Measurements from ENCODE around the gene TCEAL9.

The TCEAL9 gene

DNA sequence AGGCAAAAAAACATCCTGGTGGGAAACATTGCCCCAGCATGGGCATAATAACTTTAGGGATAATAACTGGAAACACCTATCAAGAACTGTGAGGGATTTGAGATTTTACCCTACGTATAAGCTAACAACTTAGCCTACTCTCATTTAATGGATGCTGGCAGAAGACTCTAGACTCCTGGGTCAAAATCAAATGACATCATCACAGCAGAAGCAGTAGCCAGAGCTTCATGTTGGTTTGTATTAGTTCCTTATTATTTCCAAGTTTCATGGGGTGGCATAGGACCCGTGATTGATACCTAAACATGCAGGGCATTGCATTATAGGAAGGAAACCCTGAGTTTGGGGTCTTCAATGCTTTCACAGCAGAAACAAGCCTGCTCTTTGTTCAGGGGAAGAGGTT, 4.6 kb downstream of the TCEAL9 start (continued):
- TF ChIP-seq, protein P1, sequence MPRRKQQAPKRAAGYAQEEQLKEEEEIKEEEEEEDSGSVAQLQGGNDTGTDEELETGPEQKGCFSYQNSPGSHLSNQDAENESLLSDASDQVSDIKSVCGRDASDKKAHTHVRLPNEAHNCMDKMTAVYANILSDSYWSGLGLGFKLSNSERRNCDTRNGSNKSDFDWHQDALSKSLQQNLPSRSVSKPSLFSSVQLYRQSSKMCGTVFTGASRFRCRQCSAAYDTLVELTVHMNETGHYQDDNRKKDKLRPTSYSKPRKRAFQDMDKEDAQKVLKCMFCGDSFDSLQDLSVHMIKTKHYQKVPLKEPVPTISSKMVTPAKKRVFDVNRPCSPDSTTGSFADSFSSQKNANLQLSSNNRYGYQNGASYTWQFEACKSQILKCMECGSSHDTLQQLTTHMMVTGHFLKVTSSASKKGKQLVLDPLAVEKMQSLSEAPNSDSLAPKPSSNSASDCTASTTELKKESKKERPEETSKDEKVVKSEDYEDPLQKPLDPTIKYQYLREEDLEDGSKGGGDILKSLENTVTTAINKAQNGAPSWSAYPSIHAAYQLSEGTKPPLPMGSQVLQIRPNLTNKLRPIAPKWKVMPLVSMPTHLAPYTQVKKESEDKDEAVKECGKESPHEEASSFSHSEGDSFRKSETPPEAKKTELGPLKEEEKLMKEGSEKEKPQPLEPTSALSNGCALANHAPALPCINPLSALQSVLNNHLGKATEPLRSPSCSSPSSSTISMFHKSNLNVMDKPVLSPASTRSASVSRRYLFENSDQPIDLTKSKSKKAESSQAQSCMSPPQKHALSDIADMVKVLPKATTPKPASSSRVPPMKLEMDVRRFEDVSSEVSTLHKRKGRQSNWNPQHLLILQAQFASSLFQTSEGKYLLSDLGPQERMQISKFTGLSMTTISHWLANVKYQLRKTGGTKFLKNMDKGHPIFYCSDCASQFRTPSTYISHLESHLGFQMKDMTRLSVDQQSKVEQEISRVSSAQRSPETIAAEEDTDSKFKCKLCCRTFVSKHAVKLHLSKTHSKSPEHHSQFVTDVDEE (CRISPR knock-in tag; IDR thresholded peaks at IDR 0.05) = no peak
- no peak for TF ChIP-seq ZNF70 (CRISPR knock-in tag; IDR thresholded peaks at IDR 0.05)
- TF ChIP-seq GLIS3 (CRISPR knock-in tag; IDR thresholded peaks at IDR 0.05) = no peak
- no peak for TF ChIP-seq TCF4 (CRISPR knock-in tag; IDR thresholded peaks at IDR 0.05; ENCODE audit: borderline replicate concordance)
- no peak for TF ChIP-seq PPARA (CRISPR knock-in tag; IDR thresholded peaks at IDR 0.05; ENCODE audit: borderline replicate concordance)
- no peak for TF ChIP-seq CSDC2 (CRISPR knock-in tag; IDR thresholded peaks at IDR 0.05)
- TF ChIP-seq TOX (CRISPR knock-in tag; IDR thresholded peaks at IDR 0.05; ENCODE audit: borderline replicate concordance) = no peak
- TF ChIP-seq SNAI2 (CRISPR knock-in tag; IDR thresholded peaks at IDR 0.05) = no peak

DNA sequence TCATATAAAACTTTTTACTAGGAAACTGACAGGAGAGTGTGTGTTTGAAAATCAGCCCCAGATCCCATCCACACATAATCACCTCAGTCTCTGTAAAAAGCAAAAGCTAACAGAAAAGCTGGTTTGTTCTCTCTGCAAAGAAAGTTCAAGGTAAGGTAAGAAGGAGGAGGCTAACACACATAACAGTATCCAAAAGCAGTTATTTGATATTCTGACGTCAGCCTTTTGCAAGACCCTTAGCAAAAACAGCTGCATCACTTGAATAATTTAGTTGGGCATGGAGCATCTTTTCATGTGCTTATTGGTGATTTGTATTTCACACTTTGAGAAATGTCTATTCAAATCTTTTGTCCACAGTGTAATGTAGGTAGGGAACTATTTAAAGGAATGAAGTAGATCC, 5.5 kb downstream of the TCEAL9 start:
- ATAC-seq = no peak
- TF ChIP-seq TOX (CRISPR knock-in tag; IDR thresholded peaks at IDR 0.05; ENCODE audit: borderline replicate concordance) (no peak), ESRRG (CRISPR knock-in tag; IDR thresholded peaks at IDR 0.05) (no peak), OSR1 (CRISPR knock-in tag; IDR thresholded peaks at IDR 0.05) (no peak), ZNF8 (CRISPR knock-in tag; IDR thresholded peaks at IDR 0.05) (no peak), SNAI2 (CRISPR knock-in tag; IDR thresholded peaks at IDR 0.05) (no peak), ZC3H10 (CRISPR knock-in tag; IDR thresholded peaks at IDR 0.05) (no peak), PPARA (CRISPR knock-in tag; IDR thresholded peaks at IDR 0.05; ENCODE audit: borderline replicate concordance) (no peak), RARB (CRISPR knock-in tag; IDR thresholded peaks at IDR 0.05) (no peak), ISL1 (CRISPR knock-in tag; IDR thresholded peaks at IDR 0.05) (no peak)
- TF ChIP-seq, protein P2, sequence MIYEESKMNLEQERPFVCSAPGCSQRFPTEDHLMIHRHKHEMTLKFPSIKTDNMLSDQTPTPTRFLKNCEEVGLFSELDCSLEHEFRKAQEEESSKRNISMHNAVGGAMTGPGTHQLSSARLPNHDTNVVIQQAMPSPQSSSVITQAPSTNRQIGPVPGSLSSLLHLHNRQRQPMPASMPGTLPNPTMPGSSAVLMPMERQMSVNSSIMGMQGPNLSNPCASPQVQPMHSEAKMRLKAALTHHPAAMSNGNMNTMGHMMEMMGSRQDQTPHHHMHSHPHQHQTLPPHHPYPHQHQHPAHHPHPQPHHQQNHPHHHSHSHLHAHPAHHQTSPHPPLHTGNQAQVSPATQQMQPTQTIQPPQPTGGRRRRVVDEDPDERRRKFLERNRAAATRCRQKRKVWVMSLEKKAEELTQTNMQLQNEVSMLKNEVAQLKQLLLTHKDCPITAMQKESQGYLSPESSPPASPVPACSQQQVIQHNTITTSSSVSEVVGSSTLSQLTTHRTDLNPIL (CRISPR knock-in tag; IDR thresholded peaks at IDR 0.05; ENCODE audit: low read depth) = no peak
- TF ChIP-seq, protein P3, sequence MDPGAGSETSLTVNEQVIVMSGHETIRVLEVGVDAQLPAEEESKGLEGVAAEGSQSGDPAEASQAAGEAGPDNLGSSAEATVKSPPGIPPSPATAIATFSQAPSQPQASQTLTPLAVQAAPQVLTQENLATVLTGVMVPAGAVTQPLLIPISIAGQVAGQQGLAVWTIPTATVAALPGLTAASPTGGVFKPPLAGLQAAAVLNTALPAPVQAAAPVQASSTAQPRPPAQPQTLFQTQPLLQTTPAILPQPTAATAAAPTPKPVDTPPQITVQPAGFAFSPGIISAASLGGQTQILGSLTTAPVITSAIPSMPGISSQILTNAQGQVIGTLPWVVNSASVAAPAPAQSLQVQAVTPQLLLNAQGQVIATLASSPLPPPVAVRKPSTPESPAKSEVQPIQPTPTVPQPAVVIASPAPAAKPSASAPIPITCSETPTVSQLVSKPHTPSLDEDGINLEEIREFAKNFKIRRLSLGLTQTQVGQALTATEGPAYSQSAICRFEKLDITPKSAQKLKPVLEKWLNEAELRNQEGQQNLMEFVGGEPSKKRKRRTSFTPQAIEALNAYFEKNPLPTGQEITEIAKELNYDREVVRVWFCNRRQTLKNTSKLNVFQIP (CRISPR knock-in tag; IDR thresholded peaks at IDR 0.05; ENCODE audit: borderline replicate concordance, low read depth) = no peak

DNA sequence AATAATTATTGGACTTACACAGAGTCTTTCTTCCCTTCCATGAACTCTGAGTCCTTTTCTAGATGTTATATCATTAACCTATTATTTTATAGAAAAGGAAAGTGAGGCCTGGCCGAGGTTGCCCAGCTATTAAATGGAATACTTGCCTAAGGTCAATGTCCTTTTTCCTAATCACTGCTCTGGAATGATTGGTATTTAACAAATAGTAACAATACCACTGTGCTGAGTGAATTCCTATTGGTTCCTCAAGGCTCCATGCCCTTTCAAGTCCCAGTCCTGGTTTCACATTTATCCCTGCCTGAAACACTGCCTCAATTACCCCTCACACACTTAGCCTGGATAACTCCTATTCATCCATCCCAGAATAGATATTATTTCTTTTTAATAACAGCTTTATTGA, 6.2 kb downstream of the TCEAL9 start:
- TF ChIP-seq, protein P1 (CRISPR knock-in tag; IDR thresholded peaks at IDR 0.05) = no peak
- TF ChIP-seq RARB (CRISPR knock-in tag; IDR thresholded peaks at IDR 0.05) = no peak
- TF ChIP-seq, protein P3 (CRISPR knock-in tag; IDR thresholded peaks at IDR 0.05; ENCODE audit: borderline replicate concordance, low read depth) = no peak
- no peak for TF ChIP-seq TOX (CRISPR knock-in tag; IDR thresholded peaks at IDR 0.05; ENCODE audit: borderline replicate concordance)
- TF ChIP-seq ZC3H10 (CRISPR knock-in tag; IDR thresholded peaks at IDR 0.05) = no peak
- peak; percentile 68 for ATAC-seq

DNA sequence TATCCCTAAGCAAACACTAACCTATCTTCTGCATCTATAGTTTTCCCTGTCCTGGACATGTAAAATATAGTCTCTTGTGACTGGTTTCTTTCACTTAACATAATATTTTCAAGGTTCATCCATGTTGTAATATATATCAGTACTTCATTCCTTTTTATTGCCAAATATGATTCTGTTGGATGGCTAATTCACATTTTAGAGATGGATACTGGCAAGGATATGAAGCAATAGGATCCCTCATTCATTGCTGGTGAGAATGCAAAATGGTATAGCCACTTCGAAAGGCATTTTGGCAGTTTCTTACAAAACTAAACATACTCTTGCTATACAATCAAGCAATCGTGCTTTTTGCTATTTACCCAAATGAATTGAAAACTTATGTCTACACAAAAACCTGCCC, 6.7 kb downstream of the TCEAL9 start:
- no peak for TF ChIP-seq ZNF70 (CRISPR knock-in tag; IDR thresholded peaks at IDR 0.05)
- TF ChIP-seq PPARA (CRISPR knock-in tag; IDR thresholded peaks at IDR 0.05; ENCODE audit: borderline replicate concordance) = no peak
- ATAC-seq = no peak

Data from SK-N-SH treated with all-trans-retinoic acid at 6 μM for 48 hours (cell line).